Measurements from ENCODE around the gene PPIP5K2. TPM values are rescaled to one million over a fixed set of nuclear protein-coding genes. Genes with fewer than 3 reads are reported as not detected.
"Not testable (repeated sequence)": the region's sequence is repeated elsewhere in the genome, so short reads cannot be mapped to it uniquely, and the experiment has no call there.

Gene PPIP5K2
- total RNA-seq, 2 donors from 2014 or later = 27.1 to 35.5 TPM

DNA sequence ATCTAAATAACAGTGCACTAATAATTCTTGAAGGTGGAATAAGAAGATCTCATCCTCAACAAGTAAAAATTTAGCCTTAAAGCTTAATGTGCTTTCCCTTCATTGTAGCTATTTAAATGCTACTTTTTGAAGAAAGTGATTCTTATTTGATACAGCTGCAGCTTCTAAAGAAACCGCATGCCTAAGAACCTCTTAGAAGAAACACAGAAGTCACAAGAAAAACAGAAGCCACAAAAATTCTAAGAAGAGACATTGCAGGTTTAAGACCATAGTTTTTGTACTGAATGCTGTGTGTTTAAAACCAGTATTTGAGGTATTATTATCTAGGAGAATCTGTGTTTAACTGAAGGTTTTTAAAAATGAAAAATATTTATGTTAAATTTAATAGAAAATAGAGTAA is 68.3 kb downstream of the PPIP5K2 start:
- DNase-seq (no peak), ATAC-seq (no peak)
- intact Hi-C loops (cut with DNase I) = loop anchor here in 1 of 2 donors (10.0 kb wide), 1 partner anchor 56 kb away; no protein-coding TSS in a partner anchor

DNA sequence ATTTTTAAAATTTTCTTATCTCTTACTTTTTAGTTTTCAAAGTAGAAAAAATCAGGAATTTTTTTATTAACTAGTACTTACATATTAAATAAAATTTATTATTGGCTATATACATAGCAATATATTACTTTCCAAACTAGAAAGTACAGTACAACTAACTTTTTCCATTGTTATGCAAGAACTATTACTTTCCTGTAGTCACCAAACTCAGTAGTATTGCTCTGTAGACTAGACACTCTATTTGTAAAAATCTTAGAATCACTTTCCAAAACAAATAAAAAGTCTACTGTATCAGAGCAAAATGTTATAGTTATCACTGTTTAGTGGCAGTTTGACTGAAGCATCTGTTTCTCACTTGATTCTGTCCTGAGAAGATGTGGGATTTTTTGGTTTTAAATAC is 83.1 kb downstream of the PPIP5K2 start:
- ATAC-seq (no peak), DNase-seq (no peak)
- intact Hi-C loops (cut with DNase I) = no loop called here

DNA sequence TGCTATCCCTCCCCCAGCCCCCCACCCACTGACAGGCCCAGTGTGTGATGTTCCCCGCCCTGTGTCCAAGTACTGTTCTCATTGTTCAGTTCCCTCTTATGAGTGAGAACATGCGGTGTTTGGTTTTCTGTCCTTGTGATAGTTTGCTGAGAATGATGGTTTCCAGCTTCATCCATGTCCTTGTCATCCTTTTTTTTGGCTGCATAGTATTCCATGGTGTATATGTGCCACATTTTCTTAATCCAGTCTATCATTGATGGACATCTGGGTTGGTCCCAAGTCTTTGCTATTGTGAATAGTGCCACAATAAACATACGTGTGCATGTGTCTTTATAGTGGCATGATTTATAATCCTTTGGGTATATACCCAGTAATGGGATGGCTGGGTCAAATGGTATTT is 84.9 kb downstream of the PPIP5K2 start:
- ATAC-seq; DNase-seq; intact Hi-C loops (cut with DNase I): not testable (repeated sequence)

DNA sequence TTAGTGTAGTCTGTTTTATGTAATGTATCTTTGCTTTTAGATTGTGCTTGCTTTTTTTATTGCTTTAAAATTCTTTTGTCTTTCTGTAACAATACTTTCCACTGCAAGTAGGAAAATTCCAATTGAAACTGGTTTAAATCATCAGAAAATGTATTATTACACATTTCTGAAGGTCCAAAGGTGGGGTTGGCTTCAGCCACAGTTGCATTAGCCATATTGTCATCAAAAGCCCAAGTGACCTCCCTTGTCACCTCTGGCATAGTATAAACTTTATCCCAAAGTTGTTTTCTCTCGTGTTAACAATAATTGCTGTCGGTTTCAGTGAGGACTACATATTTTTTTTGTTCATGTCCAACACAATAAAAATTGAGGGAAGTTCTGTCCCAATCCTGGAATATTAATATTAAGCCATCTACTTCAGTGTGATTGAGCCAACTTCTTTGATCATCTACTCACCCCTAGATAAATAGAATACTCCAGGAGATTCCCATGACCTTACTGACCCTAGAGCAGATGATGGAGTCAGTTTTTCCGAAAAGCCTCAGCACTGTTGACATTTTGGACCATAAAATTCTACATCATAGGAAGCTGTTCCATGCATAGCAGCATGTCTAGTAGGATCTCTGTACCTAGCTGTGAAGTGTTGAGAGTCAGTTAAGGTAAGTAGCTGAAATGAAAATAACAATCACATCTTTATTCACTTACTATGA is 86.0 kb downstream of the PPIP5K2 start:
- intact Hi-C loops (cut with DNase I) = no loop called here
- ATAC-seq (no peak), DNase-seq (no peak)

DNA sequence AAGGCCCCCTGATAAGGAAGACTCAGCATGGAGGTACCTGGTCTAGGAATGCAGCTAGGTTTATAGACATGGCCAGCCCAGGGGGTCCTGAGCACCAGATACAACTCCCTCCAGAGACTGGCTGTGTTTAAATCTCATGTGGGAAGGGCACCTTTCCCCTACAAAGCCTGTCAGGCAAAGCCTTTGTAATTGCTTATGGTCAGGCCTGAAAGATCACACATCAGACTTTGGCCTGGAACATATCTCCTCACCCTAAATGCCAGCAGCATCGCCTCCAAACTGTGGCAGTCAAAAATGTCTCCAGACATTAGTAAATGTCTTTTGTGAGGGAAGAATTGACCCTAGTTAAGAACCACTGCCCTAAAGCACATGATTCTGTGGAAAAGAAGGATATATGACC is 86.9 kb downstream of the PPIP5K2 start:
- ATAC-seq (no peak), DNase-seq (no peak)
- intact Hi-C loops (cut with DNase I) = no loop called here

DNA sequence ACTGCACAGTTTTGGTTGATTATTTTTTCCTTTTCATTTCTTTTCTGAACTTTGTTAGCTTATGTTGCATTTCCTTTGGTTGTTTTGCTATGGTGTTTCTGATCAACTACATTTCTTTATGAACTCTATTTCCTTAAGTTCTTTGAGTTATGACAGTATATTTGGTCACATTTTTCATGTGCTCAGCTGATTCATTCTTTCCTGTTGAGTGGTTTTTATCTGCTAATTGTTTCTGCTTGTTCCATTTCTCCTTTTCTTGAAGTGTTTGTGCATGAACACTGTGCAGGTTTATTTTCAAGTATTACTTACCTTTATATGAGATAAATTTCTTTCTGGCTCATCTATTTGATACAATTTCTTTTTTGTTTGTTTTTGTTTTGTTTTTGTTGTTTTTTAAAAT is 87.6 kb downstream of the PPIP5K2 start:
- ATAC-seq = no peak

DNA sequence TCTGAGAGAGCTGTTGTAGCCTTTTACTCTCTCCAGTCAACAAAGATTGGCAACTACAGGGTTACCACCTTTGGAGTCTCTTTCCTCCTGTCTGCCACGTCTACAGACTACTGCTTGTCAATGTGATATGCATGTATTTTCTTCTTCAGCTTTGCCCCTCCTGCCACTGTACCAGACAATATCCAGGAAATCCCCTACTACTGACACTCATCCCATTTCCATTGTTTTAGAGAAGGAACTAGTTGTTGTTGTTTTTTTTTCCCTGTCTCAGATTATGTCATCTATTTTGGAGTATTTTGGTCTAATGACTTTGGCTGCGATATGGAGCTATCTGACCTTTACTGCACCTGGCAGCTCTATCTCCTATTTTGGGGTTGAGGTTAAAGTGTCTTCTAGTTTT is 88.4 kb downstream of the PPIP5K2 start:
- DNase-seq (no peak), ATAC-seq (no peak)
- intact Hi-C loops (cut with DNase I) = no loop called here

More for the DNA sequence above, 87.6 kb downstream of the PPIP5K2 start:
- no peak for DNase-seq
- intact Hi-C loops (cut with DNase I) = no loop called here

DNA sequence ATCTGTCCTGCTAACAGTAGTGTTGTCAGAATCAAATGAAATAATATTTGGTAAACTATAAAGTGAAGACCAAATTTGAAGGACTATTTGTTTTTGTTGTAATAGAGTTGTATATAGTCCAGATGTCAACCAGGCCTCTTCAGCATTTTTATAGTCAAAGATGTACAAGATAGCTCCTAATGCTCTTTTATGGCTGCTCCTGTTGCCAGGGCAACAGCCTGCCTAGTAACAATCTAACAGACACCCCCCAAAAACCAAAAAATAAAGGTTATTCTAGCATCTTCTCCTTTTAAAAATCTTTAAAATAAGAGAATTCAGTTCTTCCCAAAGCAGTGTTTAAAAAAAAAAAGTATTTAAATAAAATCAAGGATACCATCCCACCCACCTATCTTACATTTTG is 89.0 kb downstream of the PPIP5K2 start:
- intact Hi-C loops (cut with DNase I) = no loop called here
- DNase-seq = no peak
- ATAC-seq = no peak

DNA sequence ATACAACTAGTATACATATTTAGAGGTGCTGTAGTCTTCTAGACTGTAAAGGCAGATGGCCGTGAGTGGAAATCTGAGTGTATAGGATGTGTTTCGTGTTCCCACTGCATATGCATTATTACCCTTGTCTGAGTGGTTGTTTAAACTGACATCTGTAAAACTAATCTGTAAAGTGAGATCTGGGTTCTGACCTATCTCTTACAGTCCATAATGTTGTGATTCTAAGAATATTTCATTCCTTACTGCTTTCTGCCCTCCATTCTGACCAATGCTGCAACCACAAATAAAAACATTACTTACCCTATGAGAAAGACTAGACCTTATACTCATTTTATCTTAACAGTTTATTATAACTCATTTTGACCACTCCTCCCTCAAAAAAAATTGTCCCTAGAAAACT is 90.9 kb downstream of the PPIP5K2 start:
- no peak for DNase-seq
- intact Hi-C loops (cut with DNase I) = no loop called here
- ATAC-seq = no peak

DNA sequence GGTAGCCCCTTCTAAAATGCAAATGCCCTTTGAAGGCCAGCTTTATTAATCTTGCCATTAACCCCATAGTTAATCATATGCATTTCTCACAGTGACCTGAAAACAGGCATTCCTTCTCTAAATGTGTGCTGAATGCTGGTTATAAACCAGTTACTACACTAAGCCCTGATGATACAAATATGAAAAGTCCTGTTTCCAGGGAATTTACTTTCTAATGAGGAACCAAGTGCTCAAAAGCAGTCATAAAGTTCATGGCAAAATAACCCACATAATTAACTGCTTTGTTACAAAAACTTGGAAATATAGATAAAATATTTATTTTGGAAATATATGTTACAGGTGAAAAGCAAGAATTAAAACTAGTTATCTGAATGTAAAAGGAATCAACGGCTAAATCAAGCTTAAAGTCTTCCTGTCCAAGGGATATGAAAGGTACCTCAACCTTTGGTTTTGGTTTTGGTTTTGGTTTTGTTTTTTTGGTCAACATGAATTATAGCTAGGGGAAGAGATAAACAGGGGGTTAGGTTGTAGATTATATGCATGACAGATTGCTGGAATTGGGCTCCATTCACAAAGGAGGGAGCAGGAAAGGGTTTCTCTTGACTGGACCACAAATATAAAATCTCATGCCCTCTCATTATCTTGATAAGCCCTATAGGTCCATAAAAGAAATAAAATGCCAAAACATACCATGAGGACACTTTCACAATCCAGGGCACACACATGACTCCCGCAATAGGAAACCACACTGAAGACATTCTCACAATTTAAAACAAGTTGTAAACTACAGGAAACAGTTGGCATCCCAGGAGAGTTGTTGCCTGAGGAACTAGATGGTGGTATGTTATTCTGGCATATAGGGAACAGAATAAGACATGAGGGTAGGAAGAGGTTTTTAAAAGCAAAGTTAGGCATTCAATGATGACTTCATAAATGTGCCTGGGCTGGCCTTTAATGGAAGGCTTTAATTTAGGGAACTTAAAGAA is 91.8 kb downstream of the PPIP5K2 start:
- ATAC-seq = no peak
- intact Hi-C loops (cut with DNase I) = no loop called here
- no peak for DNase-seq

DNA sequence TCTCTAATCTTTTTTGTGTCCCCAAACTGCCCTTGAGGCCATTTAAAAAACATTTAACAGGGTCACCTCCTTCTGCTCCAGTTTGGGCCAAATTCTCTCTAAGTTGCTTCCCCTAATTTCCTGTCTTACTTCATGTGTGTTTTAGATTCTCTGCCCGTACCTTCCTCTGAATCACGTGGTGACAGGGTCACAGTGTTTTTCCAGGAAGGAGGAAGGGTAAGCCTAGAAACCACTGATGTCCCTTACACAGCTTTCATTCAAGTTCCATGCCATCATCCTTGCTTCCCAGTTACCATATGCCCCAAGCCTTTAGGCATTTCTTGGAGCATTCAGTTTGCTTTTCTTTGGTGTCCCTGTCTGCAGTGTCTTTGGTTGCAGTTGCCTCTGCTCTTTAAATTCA is 96.0 kb downstream of the PPIP5K2 start:
- DNase-seq (no peak), ATAC-seq (no peak)
- intact Hi-C loops (cut with DNase I) = no loop called here

DNA sequence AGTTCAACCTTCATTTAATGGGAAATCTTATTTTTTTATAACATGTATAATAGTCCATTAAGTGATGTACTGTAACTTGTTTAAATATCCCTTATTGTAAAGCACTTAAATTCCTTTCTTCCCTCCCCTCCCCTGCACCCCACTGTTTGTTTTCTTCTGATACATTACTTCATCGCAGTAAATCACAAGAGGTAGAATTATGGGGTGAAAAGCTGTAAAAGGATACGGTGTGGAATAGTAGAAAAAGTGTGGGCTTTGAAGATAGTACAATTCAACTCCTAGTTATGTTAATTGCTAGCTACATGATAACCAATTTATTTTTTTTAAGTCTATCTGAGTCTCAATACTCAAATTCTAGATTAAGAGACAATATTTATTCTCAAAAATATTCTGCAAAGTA is 96.6 kb downstream of the PPIP5K2 start:
- DNase-seq = no peak
- intact Hi-C loops (cut with DNase I) = no loop called here
- ATAC-seq = no peak

DNA sequence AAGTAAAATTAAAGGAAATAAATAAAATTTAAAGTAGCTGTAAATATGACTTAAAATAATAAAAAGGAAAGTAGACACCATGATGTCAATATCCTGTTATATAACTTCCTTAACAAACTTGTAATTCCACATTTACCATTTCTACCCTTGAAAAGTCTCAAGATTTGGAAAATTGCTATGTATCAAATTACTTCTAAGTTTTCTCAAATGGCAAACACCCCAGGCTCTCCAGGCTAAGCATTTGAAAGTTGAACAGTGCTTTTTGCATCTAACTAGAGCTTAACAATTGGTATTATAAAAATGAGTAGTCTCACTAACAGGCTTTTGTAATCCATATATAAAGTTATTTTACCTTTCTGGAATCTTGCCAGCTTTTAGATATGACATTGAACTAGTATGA is 97.0 kb downstream of the PPIP5K2 start:
- intact Hi-C loops (cut with DNase I) = no loop called here
- DNase-seq = no peak
- ATAC-seq = no peak

DNA sequence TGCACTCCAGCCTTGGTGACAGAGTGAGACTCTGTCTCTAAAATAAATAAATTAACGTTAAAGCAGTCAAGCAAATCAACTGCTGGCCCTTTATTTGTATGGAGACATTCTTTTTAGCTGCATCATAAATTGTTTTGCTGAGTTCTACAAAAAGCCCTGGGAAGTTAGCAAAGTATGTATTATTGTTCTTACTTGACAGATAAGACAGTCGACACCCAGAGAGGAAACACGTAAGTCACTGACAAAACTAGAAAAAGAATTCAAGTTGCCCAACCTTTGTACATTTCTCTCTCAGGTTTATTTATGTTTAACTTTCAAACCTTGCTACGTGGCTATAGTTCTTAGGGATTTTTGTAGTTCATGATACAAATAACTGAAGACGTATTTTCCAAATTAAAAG is 98.1 kb downstream of the PPIP5K2 start:
- DNase-seq (no peak), ATAC-seq (peak in 1 of 2 donors; percentile 53)
- intact Hi-C loops (cut with DNase I) = no loop called here

DNA sequence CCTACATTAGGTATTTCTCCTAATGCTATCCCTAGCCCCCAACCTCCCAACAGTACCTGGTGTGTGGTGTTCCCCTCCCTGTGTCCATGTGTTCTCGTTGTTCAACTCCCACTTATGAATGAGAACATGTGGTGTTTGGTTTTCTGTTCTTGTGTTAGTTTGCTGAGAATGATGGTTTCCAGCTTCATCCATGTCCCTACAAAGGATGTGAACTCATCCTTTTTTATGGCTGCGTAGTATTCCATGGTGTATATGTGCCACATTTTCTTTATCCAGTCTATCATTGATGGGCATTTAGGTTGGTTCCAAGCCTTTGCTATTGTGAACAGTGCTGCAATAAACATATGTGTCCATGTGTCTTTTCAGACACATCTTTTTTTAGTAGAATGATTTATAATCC is 99.0 kb downstream of the PPIP5K2 start:
- DNase-seq; ATAC-seq; intact Hi-C loops (cut with DNase I): not testable (repeated sequence)

DNA sequence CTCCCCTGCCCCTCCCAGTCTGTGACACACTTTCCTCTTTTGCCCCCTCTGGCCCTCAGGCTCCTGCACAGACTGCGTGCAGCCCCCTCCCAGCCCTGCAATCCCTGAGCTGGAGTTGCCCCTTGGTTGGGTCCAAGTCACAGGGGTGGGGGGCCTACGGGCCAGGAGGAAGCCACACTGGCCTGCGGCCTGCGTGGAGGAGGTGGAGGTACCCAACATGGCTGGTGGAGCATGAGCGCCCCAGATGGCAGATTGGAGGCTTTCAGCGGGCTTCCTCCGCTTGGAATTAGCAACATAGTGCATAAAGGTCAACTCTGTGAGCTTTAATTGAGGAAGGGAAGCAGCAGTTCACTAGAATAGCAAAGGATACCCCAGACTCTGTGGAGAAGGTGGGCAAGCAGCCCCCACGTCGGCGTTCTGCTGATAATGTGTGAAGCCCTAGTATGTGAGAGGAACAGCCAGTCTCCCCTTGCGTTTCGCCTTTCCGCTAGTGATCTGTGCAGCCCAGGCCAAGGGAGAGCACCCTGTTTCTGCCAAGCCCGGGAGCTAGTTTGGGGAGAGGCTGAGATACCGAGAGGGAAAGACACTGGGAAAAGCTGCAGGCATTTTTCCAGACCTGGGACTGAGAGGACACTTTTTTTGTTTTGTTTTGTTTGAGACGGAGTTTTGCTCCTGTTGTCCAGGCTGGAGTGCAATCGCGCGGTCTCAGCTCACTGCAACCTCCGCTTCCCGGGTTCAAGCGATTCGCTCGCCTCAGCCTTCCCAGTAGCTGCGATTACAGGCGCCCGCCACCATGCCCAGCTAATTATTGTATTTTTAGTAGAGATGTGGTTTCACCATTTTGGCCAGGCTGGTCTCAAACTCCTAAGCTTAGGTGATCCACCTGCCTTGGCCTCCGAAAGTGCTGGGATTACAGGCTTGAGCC is 103.2 kb downstream of the PPIP5K2 start:
- DNase-seq (no peak), ATAC-seq (no peak)
- intact Hi-C loops (cut with DNase I) = no loop called here

DNA sequence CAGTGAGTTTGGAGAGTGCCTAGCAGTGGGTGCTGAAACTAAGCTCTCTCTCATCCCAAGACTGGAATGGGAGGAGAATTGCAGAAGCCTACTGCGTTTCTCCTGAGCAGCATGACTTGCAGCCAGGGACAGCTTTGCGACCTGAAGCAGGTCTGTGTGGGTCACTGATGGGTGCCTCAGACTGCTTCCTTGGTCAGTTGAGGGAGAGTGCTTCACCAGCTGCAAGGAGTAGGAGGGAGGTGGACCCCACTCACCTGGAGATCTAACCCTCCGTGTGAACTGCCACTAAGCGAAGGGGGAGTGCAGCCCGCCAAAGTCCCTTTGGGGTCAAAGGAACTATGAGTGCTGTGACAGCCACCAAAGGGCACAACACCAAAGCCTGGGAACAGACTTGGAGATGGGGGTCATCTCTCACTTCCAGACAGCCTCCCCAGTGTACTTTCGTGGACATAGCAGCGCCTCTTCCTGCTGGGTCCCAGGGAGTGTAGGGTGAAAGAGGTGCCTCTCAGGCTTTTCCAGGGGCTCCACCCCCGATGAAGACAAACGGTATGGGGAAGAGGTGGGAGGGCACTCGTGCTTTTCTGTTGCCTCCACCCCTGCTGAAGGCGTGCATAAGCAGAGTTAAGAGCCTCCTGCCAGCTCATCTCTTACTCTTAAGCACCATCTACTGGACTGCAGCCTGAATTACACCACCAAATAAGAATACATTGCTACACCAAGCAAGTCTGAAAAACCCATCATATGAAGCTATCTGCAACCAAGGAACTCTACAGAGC is 104.2 kb downstream of the PPIP5K2 start:
- DNase-seq (no peak), ATAC-seq (peak; percentile 70 to 86)
- intact Hi-C loops (cut with DNase I) = no loop called here

DNA sequence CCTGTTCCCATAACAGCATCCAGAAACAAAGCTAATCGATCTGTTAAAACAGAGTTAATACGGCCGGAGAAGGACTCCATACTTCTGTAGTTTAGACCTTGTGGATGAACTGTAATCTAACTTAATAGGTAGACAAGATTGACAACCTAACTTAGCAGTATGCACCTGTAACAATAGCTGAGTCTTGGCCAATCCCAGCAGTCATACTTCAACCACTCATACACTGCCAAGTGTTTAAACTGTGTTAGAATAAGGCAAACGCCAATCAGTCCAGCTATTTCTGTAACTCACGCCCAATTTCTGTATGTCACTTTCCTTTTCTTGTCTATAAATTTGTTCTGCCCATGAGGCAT is 104.8 kb downstream of the PPIP5K2 start:
- intact Hi-C loops (cut with DNase I) = no loop called here
- ATAC-seq = no peak

DNA sequence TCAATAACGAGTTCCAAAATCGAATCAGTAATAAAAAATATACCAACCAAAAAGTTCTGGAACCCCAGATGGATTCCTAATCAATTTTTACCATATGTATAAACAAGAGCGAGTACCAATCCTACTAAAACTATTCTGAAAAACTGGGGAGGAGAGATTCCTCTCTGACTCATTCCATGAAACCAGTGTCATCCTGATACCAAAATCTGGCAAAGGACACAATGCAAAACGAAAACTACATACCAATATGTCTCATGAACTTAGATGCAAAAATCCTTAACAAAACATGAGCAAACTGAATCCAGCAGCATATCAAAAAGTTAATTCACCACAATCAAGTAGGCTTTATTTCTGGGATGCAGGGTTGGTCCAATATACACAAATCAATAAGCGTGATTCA is 108.0 kb downstream of the PPIP5K2 start:
- no peak for ATAC-seq
- intact Hi-C loops (cut with DNase I) = no loop called here

More for the DNA sequence above, 104.8 kb downstream of the PPIP5K2 start:
- no peak for DNase-seq

More for the DNA sequence above, 108.0 kb downstream of the PPIP5K2 start:
- DNase-seq = no peak

Measured in left cardiac atrium (tissue), 4 donors.